CD4-positive, alpha-beta T cell treated with Interferon gamma for 1 hour (primary cell): ENCODE results near the gene TPM1.

Experiments used
- DNase-seq: peaks from one replicate; pipeline ENCODE4 v3.0.0-alpha.2; 2020

The TPM1 gene

GRCh38 chr15:63043335-63044076 is 959 bp downstream of the TPM1 start:
- DNase-seq: peak; percentile 17

DNA sequence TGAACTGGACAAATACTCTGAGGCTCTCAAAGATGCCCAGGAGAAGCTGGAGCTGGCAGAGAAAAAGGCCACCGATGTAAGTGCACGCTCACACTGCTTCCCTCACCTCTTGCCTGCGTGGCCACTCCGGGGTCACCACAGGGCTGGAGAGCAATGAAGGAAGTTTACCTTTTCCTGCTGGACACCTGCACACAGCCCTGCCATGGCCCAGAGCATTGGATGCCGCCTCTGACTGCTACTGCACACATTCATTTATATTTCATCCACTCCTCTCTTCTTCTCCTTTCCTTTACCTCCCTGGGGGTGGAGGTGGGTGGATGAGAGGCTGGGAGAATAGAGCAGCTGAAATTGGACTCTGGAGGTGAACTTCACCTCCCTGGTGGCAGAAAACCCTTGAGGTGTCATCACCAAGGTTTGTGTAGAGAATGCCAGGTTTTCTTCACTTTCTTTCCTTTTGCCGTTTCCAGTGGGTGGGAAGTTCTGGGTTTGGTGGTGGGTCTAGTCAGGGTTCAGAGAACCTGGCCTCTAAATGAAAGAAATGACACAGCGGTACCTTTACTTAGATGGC is 1.6 kb downstream of the TPM1 start:
- DNase-seq: no peak

DNA sequence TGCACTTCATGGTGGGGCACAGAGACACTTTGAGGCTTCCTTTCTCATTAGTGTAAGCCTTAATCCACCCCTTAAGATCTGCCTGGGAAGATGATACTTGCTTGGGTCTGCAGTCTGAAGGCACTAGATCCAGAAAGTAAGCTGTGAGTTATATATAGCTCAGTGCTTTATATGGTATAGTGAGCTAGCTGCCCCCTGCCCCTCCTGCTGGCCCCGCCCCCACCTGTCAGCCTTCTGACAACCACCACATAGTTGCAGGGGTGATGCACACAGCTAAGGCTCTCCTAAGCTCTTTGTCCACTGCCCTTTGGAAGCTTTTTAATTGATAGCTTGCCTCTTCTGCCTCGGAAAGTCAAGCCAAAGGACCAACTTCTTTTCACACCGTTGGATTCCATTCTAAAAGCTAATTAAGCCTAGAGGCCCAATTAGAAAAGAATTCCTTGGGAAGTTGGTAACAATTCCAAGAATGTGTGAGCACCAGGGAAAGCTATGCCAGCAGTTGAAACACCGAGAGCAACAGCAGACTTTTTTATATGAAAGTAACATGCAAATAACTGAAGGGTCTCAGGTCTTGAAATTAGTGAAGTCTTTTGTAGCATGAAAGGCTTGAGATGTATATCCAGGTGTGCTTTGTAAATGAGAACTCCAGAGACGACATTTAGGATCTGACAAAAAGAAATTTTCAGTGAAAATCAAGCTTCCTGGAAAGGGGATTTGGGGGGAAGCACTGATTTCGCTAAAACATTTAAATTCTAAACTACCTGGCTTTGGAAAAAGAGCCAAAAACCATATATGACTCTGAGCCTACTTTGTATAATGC is 2.3 kb downstream of the TPM1 start:
- no peak for DNase-seq

GRCh38 chr15:63045465-63045840 is 2.9 kb downstream of the TPM1 start:
- no peak for DNase-seq

DNA sequence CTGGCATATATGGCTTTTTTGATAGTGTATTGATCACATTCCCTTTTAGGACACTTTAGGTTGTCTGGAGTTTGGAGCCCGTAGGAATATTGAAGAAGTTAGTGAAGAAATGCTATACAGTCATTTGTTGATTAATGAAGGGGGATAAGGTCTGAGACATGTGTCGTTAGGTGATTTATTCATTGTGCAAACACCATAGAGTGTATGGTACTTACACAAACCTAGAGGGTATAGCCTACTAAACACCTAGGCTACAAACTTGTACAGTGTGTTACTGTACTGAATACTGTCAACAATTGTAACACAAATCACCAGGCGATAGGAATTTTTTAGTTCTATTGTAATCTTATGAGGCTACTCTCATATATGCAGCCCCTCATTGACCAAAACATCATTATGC is 3.3 kb downstream of the TPM1 start:
- DNase-seq: no peak

DNA sequence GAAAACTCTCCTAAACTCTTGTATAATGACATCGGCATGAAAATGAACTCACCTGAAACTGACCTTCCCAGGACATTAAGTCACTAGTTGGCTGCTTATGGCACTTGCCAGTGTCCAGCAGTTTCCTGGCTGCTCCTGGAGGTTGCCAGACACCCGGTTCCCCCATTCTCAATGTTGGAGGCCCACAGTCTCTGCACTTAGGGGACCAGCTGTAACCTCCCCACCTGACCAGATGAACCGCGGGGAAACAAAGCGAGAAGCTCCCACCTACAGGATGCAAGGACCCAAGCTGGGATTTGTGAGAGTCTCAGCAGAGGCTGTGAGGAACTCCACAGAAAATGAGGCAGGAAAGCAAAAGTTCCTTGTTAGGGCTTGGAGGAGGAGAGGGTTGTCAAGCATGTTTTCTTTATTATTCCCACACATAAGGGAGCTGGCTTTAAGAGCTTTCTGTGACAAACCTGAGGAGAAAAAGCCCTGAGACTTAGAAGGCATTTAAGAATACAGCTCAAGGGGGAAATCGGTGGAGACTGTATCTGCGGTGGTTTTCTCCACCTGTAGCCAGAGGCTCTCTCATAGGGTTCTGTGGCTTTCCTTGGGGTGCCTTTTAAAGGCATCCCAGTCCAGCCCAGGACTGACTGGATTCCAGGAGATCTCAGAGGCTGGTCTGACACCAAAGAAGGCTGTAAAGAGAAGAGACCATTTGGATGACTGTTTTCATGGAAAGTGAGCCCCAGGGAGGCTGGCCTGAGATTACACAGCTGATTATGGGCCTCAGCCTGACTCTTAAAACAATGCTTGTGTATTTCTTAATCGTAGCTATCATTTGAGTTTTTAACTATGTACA is 4.6 kb downstream of the TPM1 start:
- no peak for DNase-seq

GRCh38 chr15:63047792-63048114 is 5.2 kb downstream of the TPM1 start:
- no peak for DNase-seq

DNA sequence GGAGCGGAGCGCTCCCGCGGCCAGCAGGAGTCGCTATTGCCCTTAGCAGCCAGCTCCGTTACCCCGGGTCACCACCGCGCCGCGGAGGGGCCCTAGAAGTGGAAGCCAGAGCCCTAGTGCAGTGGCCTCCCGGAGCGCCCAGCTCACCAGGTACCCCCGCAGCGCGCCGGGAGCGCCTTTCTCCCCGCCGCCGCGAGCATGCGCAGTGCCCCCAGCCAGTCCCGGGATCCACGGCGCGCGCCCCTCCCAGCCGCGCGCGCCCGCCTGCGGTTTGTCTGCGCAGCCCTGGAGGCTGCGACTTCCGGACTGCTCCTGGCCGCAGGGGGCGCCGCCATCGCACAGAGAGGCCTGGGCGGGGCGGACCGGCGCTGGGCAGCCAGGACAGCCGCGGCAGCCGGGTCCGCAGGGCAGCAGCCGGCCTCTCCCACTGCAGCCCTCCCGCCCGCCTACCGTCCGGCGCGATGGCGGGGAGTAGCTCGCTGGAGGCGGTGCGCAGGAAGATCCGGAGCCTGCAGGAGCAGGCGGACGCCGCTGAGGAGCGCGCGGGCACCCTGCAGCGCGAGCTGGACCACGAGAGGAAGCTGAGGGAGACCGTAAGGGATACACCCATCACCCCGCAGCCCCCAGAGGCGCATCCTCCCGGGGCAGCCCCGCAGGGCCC is 5.7 kb downstream of the TPM1 start:
- peak; percentile 82 for DNase-seq

DNA sequence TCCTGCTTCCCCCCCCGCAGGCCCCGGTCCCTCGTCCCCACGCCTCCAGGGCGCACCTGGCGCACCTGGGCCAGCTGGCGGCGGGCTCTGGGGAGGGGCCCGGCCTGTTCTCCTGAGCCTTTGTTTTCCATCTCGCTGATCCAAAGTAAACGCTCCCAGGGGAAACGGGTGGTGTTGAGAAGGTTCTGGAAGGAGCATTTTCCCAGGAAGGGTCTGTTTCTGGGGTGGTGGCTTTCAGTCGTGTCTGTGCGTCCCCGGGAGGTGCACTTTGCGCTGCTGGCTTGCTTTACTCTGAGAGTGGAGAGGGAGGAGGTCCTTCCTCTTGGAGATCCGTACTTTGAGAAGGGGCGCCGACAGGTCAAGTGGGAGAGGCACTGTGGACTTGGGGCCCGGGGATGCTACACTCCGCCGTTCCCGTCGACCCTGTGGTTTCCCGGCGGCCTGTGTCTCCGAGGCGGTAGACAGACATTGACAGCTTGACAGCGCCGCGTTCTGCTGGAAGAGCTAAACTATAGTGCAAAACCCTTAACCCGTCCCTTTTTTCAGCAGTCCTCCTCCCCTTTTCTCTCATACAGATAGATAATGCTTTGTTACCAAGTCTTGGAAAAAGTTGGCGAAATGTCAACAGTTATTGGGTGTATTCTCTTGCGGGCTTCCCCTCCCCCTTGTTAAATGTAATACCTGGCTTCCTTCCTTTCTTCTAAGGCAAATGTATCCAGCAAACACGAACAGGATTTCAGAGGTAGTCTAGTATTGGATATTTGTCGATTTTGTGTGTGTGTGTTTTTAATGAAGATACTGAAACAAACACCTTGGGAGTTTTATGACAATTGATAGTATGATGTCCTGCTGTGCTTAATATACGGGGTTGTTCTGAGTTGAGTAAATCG is 6.5 kb downstream of the TPM1 start:
- DNase-seq: peak; percentile 5

- no peak for DNase-seq
Observed at GRCh38 chr15:63049783-63050371, 7.3 kb downstream of the TPM1 start.

DNA sequence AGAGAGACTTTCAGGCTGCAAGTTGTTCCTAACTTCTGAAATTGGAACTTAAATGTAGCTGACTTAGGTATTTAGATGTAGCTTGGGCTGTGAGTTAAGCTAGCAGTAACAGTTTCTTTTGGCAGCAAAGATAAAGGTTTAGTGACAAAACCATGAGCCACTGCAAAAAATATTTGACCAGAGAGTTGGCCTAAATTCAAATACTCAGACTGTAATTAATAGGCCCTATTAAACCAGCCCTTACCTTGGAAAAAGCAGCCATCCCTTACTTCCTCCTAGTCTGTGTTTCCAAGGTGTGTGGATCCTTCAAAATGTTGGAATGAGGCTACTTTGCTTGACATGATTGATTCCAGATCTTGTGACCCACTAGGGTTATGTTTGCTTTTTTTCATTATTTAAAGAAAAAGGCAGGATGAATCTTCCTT is 8.2 kb downstream of the TPM1 start:
- DNase-seq: no peak

- DNase-seq: no peak
Observed at GRCh38 chr15:63051156-63052066, 8.9 kb downstream of the TPM1 start.

GRCh38 chr15:63052077-63052841 is 9.7 kb downstream of the TPM1 start:
- no peak for DNase-seq

DNA sequence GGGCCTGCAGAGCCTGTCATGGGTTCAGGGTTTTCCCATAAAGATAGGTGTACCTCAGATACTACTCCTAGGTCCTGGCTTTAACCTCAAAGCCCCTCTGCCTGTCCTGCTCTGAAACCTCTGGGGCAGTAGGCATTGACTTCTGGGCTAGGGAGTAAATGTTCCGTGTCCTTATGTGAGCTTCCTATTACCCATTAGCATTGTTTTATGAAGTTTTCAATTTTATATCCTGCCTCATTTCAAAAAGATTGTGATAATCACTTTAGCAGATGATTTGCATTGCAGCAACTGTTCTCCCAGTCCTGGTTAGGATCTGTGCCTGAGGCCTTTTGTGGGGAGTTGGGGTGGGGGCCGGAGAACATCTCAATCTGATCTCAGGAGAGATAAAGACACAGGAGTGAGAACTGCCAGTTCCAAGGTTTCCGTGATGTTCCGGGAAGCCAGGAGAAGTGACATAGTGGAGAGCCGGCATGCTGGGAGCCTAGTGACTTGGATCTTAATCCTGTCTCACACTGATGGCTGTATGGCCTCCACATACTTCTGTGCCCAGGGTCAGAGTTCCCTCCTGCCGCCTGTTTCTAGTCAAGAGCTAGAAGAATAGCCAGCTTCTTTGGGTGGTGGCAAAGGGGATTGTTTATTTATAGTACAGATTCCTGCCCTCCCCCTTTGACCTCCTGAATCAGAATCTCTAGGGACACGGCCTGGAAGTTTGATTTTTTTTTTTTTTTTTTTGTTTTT is 10.6 kb downstream of the TPM1 start:
- DNase-seq: no peak

DNA sequence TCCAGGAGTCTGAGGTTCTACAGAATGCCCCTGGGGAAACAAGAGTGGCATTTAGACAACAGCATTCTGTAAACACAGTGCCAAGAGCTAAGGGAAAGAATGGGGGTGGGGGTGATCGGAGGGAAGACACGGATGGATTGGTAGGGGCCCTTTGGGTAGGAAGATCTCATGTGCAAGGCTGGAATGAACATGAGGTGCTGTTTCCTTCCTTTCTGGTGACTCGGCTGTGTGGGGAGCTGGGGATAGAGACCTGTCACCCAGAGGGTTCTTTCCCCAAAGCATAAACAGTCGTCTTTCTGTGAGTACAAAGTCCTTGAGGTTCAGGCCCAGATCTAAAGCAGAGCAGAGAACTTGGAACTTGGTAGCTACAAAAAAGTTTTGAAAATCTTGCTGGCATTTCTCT is 11.7 kb downstream of the TPM1 start:
- DNase-seq: no peak

- no peak for DNase-seq
Observed at GRCh38 chr15:63054985-63055384, 12.4 kb downstream of the TPM1 start.

GRCh38 chr15:63056829-63057228 is 14.3 kb downstream of the TPM1 start:
- no peak for DNase-seq
